Dedifferentiated amniotic fluid mesenchymal stem cell (primary cell): Measurements from ENCODE around the gene GUCY2D.

Source experiments
- DNase-seq: peaks from one replicate; pipeline ENCODE4 v3.0.0-alpha.2; 2016; ENCODE audit errors: extremely low spot score

GUCY2D gene

GRCh38 chr17:8063761-8064534 lies 61.5 kb downstream of the GUCY2D start:
- DNase-seq, result no peak

GRCh38 chr17:8064561-8065019 lies 62.2 kb downstream of the GUCY2D start:
- DNase-seq, result no peak

GRCh38 chr17:8066841-8067775 lies 64.7 kb downstream of the GUCY2D start:
- DNase-seq, result no peak

GRCh38 chr17:8067806-8068205 lies 65.4 kb downstream of the GUCY2D start:
- DNase-seq, result no peak

- no peak for DNase-seq
Measured at GRCh38 chr17:8068736-8069586, 66.5 kb downstream of the GUCY2D start.

GRCh38 chr17:8069587-8069860 lies 67.1 kb downstream of the GUCY2D start:
- DNase-seq, result no peak
